ENCODE measurements around the gene ONECUT2. TPM values are rescaled to one million over a fixed set of nuclear protein-coding genes. Genes with fewer than 3 reads are reported as not detected.

ONECUT2 gene
- total RNA-seq, 2 donors from 2014 or later: 1.9 to 3.6 TPM

- Mint-ChIP-seq H3K4me3 (no peak overlapping the region), H3K27ac (no peak overlapping the region), H3K36me3 (ENCODE audit: low read depth) (no peaks in the 10 kb centered on the region), H3K9me3 (no peaks in the 10 kb centered on the region), H3K27me3 (ENCODE audit: insufficient read depth) (no peaks in the 10 kb centered on the region), H3K4me1 (peaks cover 13% of the 10 kb centered on the region)
- DNase-seq: no peak
- H3K27ac ChIP-seq (ENCODE audit: low read depth, low read length): no peak overlapping the region
- TF ChIP-seq CTCF (conservative IDR thresholded peaks at IDR 0.05): no peak
- WGBS, 2 experiments (ENCODE audit: insufficient coverage in 1 of 2, insufficient read length in 1 of 2): 0 to 56% methylated on average over 1 to 3 of the region's 3 CpGs
- H3K36me3 ChIP-seq (ENCODE audit: control insufficient read depth, insufficient read depth, low read length): no peaks in the 10 kb centered on the region
- no peaks in the 10 kb centered on the region for H3K27me3 ChIP-seq (ENCODE audit: control insufficient read depth, insufficient read depth, low read length, poor library complexity, severe bottlenecking)
- H3K9ac ChIP-seq (ENCODE audit: extremely low read depth, low read length, poor library complexity, severe bottlenecking): no peak overlapping the region
- H3K4me1 ChIP-seq (ENCODE audit: control insufficient read depth, insufficient read depth, low read length): no peaks in the 10 kb centered on the region
- no peaks in the 10 kb centered on the region for H3K9me3 ChIP-seq (ENCODE audit: control insufficient read depth, low read length)
- no peak overlapping the region for H3K4me3 ChIP-seq (ENCODE audit: low read length)
Measured at GRCh38 chr18:57469884-57470283, 34.7 kb downstream of the ONECUT2 start.

GRCh38 chr18:57475408-57475807 is 40.2 kb downstream of the ONECUT2 start:
- Mint-ChIP-seq H3K27ac (no peak overlapping the region), H3K36me3 (ENCODE audit: low read depth) (peaks cover 4% of the 10 kb centered on the region), H3K27me3 (ENCODE audit: insufficient read depth) (no peaks in the 10 kb centered on the region), H3K4me3 (no peak overlapping the region), H3K9me3 (no peaks in the 10 kb centered on the region), H3K4me1 (peaks cover 7% of the 10 kb centered on the region)
- no peak overlapping the region for H3K9ac ChIP-seq (ENCODE audit: extremely low read depth, low read length, poor library complexity, severe bottlenecking)
- H3K4me3 ChIP-seq (ENCODE audit: low read length): no peak overlapping the region
- no peak for DNase-seq
- no peak for TF ChIP-seq CTCF (conservative IDR thresholded peaks at IDR 0.05)
- no peak overlapping the region for H3K27ac ChIP-seq (ENCODE audit: low read depth, low read length)
- H3K4me1 ChIP-seq (ENCODE audit: control insufficient read depth, insufficient read depth, low read length): no peaks in the 10 kb centered on the region
- no peaks in the 10 kb centered on the region for H3K9me3 ChIP-seq (ENCODE audit: control insufficient read depth, low read length)
- H3K27me3 ChIP-seq (ENCODE audit: control insufficient read depth, insufficient read depth, low read length, poor library complexity, severe bottlenecking): no peaks in the 10 kb centered on the region
- H3K36me3 ChIP-seq (ENCODE audit: control insufficient read depth, insufficient read depth, low read length): no peaks in the 10 kb centered on the region
- 80 to 92% methylated on average over 2 to 3 of the region's 3 CpGs for WGBS, 2 experiments (ENCODE audit: insufficient coverage in 1 of 2, insufficient read length in 1 of 2)

- H3K36me3 Mint-ChIP-seq (ENCODE audit: low read depth): peaks cover 4% of the 10 kb centered on the region
- Histone ChIP-seq H3K36me3 (ENCODE audit: control insufficient read depth, insufficient read depth, low read length) (no peaks in the 10 kb centered on the region), H3K9me3 (ENCODE audit: control insufficient read depth, low read length) (no peaks in the 10 kb centered on the region), H3K27ac (ENCODE audit: low read depth, low read length) (no peak overlapping the region), H3K4me3 (ENCODE audit: low read length) (no peak overlapping the region), H3K27me3 (ENCODE audit: control insufficient read depth, insufficient read depth, low read length, poor library complexity, severe bottlenecking) (no peaks in the 10 kb centered on the region), H3K4me1 (ENCODE audit: control insufficient read depth, insufficient read depth, low read length) (no peaks in the 10 kb centered on the region), H3K9ac (ENCODE audit: extremely low read depth, low read length, poor library complexity, severe bottlenecking) (no peak overlapping the region)
- H3K9me3 Mint-ChIP-seq: no peaks in the 10 kb centered on the region
- no peak for TF ChIP-seq CTCF (conservative IDR thresholded peaks at IDR 0.05)
- no peak overlapping the region for H3K4me3 Mint-ChIP-seq
- H3K4me1 Mint-ChIP-seq: peaks cover 7% of the 10 kb centered on the region
- 80 to 100% methylated on average over 1 to 4 of the region's 4 CpGs for WGBS, 2 experiments (ENCODE audit: insufficient coverage in 1 of 2, insufficient read length in 1 of 2)
- no peak for DNase-seq
- H3K27ac Mint-ChIP-seq: no peak overlapping the region
- H3K27me3 Mint-ChIP-seq (ENCODE audit: insufficient read depth): no peaks in the 10 kb centered on the region
Measured at GRCh38 chr18:57475903-57476302, 40.7 kb downstream of the ONECUT2 start.

Measured in endodermal cell (in vitro differentiated cells).